ENCODE measurements around the gene SURF6. TPM values are rescaled to one million over a fixed set of nuclear protein-coding genes. Genes with fewer than 3 reads are reported as not detected.
"Not testable (repeated sequence)": the region's sequence is repeated elsewhere in the genome, so short reads cannot be mapped to it uniquely, and the experiment has no call there.

The SURF6 gene
- total RNA-seq, 4 donors from 2014 or later = 15.0 to 36.2 (median 27.5) TPM

DNA sequence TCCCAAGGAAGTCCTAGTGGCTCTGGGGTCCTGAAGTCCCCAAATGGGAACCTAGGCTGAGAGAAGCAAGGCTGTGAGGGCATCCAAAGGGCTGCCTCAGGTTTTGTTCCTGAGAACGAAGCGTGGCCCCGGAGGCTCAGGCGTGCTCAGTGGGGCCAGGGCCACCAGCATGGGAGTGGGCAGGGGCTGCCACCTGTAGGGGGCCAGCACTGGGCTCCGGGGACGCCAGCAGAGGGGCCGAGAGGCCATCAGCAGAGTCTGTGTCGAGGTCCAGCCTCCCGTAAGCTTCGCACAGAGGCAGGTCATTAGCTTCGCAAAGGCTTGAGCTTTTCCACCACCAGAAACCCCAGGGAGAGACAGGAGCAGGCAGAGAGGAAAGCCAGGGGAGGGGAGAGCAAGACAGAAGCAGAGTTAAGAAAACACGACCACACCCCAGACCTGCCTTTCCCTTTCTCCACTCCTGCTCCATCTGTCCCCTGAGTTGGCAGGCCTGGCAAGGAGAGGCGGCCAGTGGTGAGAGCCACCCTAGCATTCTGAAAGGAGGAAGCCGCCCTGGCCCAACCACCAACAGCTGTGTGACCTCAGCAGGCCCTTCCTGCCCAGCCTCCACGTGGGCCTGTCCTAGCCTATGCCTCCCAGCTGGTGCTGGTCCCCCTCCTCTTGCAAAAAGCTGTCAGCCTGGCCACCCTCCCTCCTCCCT is 5.5 kb upstream of the SURF6 start:
- no peak for DNase-seq (ENCODE audit: extremely low spot score)
- intact Hi-C loops (cut with DNase I) = no loop called here
- Histone ChIP-seq H3K4me3 (no peak overlapping the region), H3K27ac (replicated peaks in 1 of 4) (peak overlapping the region in 2 of 4 donors; percentile 19 to 43), H3K36me3 (peaks cover 37 to 79% (median 70%) of the 10 kb centered on the region in 4 donors), H3K9me3 (no peaks in the 10 kb centered on the region), H3K4me1 (peaks cover 10 to 35% (median 33%) of the 10 kb centered on the region in 4 donors), H3K27me3 (no peaks in the 10 kb centered on the region)
- 74% methylated on average over 10 of the region's 15 CpGs for WGBS
- TF ChIP-seq EP300 (IDR thresholded peaks at IDR 0.05) = no peak
- no peak for TF ChIP-seq POLR2A (IDR thresholded peaks at IDR 0.05; ENCODE audit: low read depth)
- TF ChIP-seq, protein P1, sequence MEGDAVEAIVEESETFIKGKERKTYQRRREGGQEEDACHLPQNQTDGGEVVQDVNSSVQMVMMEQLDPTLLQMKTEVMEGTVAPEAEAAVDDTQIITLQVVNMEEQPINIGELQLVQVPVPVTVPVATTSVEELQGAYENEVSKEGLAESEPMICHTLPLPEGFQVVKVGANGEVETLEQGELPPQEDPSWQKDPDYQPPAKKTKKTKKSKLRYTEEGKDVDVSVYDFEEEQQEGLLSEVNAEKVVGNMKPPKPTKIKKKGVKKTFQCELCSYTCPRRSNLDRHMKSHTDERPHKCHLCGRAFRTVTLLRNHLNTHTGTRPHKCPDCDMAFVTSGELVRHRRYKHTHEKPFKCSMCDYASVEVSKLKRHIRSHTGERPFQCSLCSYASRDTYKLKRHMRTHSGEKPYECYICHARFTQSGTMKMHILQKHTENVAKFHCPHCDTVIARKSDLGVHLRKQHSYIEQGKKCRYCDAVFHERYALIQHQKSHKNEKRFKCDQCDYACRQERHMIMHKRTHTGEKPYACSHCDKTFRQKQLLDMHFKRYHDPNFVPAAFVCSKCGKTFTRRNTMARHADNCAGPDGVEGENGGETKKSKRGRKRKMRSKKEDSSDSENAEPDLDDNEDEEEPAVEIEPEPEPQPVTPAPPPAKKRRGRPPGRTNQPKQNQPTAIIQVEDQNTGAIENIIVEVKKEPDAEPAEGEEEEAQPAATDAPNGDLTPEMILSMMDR (IDR thresholded peaks at IDR 0.05) = no peak
- no peak for TF ChIP-seq POLR2AphosphoS5 (IDR thresholded peaks at IDR 0.05)

DNA sequence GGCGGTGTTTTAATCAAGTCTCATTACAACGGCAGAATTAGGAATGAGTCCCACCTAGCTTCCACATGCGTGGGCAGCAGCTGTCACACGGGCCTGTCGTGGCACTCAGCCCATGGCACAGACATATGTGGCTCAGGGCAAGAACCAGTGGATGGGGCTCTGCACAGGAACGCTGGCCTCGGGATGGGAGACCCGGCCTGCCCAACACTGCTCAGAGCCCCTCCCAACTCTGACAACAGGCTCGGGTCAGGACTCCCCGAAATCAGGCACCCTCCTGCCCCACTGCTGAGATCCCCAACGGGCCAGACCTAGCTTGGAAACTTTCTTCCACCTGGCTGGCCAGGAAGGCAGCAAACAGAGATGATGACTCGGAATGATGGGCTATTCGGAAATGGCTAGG is 4.9 kb upstream of the SURF6 start:
- peaks cover 37 to 77% (median 66%) of the 10 kb centered on the region in 4 donors for H3K36me3 ChIP-seq
- H3K9me3 ChIP-seq = no peaks in the 10 kb centered on the region
- intact Hi-C loops (cut with DNase I) = no loop called here
- no peak overlapping the region for H3K4me3 ChIP-seq
- no peak for TF ChIP-seq POLR2A (IDR thresholded peaks at IDR 0.05; ENCODE audit: low read depth)
- TF ChIP-seq EP300 (IDR thresholded peaks at IDR 0.05) = no peak
- no peak for TF ChIP-seq POLR2AphosphoS5 (IDR thresholded peaks at IDR 0.05)
- TF ChIP-seq, protein P1 (IDR thresholded peaks at IDR 0.05) = no peak
- peaks cover 7 to 32% (median 30%) of the 10 kb centered on the region in 4 donors for H3K4me1 ChIP-seq
- H3K27me3 ChIP-seq = no peaks in the 10 kb centered on the region
- 69% methylated on average over 9 of the region's 13 CpGs for WGBS
- DNase-seq (ENCODE audit: extremely low spot score) = no peak
- peak overlapping the region in 2 of 4 donors; percentile 19 to 43 for H3K27ac ChIP-seq (replicated peaks in 1 of 4)

DNA sequence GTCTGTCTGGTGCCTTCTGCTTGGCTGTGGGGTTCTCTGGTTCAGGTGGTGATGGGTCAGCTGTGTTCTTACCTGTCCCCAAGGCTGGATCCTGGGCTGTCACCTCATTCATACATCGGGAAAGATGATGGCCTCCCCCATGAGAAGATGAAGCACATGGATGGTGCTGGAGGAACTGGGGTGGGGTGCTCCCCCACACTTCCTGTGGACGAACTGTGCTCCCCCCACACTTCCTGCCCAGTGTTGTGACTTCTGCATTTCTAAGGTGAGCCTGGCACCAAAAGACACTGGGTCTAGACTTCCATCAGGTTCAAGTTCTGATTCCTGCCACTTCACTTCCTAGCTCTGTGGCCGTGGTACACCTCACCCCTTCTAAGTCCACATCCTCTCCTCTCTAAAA is 4.3 kb upstream of the SURF6 start:
- H3K9me3 ChIP-seq = no peaks in the 10 kb centered on the region
- intact Hi-C loops (cut with DNase I) = no loop called here
- H3K27ac ChIP-seq (replicated peaks in 1 of 4) = no peak overlapping the region
- no peaks in the 10 kb centered on the region for H3K27me3 ChIP-seq
- 46% methylated on average over 2 of the region's 3 CpGs for WGBS
- H3K4me3 ChIP-seq = no peak overlapping the region
- H3K4me1 ChIP-seq = peaks cover 8 to 28% (median 27%) of the 10 kb centered on the region in 4 donors
- TF ChIP-seq EP300 (IDR thresholded peaks at IDR 0.05) (no peak), POLR2A (IDR thresholded peaks at IDR 0.05; ENCODE audit: low read depth) (no peak), POLR2AphosphoS5 (IDR thresholded peaks at IDR 0.05) (no peak)
- TF ChIP-seq, protein P1 (IDR thresholded peaks at IDR 0.05) = no peak
- peaks cover 32 to 70% (median 60%) of the 10 kb centered on the region in 4 donors for H3K36me3 ChIP-seq
- DNase-seq (ENCODE audit: extremely low spot score) = no peak

DNA sequence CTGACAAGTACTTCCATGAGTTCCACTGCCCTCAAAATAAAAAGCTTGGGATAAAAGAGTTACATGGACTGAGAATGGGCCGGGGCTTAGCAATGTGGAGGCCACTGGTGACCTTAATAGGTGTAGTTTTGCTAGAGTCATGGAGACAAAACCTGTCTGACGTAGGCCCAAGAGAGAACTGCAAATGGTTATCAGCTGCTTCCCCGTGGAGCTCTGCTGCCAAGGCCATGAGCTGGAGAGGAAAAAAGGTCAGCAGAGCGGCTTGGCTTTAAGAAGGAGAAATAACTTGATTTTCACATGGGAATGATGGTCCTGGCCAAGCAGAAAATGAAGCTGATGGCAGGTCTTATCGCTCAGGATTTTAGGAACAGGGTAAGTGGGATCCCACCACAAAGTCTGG is 3.7 kb upstream of the SURF6 start:
- no peak for TF ChIP-seq POLR2AphosphoS5 (IDR thresholded peaks at IDR 0.05)
- TF ChIP-seq, protein P1 (IDR thresholded peaks at IDR 0.05) = no peak
- DNase-seq (ENCODE audit: extremely low spot score) = no peak
- H3K36me3 ChIP-seq = peaks cover 32 to 65% (median 54%) of the 10 kb centered on the region in 4 donors
- no peaks in the 10 kb centered on the region for H3K27me3 ChIP-seq
- 72% methylated on average over 5 of the region's 5 CpGs for WGBS
- H3K4me3 ChIP-seq = no peak overlapping the region
- no peaks in the 10 kb centered on the region for H3K9me3 ChIP-seq
- H3K4me1 ChIP-seq = peaks cover 14 to 34% (median 30%) of the 10 kb centered on the region in 4 donors
- peak overlapping the region in 1 of 4 donors; percentile 27 for H3K27ac ChIP-seq (replicated peaks in 1 of 4)
- intact Hi-C loops (cut with DNase I) = loop anchor here (10.0 kb wide), 1 partner anchor 235 kb away; no protein-coding TSS in a partner anchor

DNA sequence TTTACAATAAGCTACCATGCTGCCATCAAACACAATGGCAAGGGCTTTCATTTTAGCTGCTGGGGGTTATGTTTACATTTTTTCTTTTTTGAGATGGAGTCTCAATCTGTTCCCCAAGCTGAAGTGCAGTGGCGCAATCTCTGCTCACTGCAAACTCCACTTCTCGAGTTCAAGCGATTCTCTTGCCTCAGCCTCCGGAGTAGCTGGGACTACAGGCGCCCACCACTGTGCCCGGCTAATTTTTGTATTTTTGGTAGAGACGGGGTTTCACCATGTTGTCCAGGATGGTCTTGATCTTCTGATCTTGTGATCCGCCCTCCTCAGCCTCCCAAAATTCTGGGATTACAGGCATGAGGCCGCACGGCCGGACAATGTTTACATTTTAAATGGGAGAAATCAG is 1.1 kb downstream of the SURF6 start:
- 74% methylated on average over 11 of the region's 11 CpGs for WGBS
- not testable (repeated sequence) for DNase-seq (ENCODE audit: extremely low spot score); H3K27ac ChIP-seq (replicated peaks in 1 of 4); H3K9me3 ChIP-seq; H3K27me3 ChIP-seq
- Histone ChIP-seq H3K4me3 (peak overlapping the region; percentile 82 to 90 (median 86)), H3K4me1 (peaks cover 19 to 41% (median 34%) of the 10 kb centered on the region in 4 donors), H3K36me3 (peaks cover 41 to 65% (median 50%) of the 10 kb centered on the region in 4 donors)
- intact Hi-C loops (cut with DNase I) = loop anchor here (5.0 to 10.0 kb wide), 2 partner anchors 148 to 230 kb away; no protein-coding TSS in a partner anchor
